CD4-positive, alpha-beta T cell (primary cell): ENCODE results near the gene LYL1. TPM values are rescaled to one million over a fixed set of nuclear protein-coding genes. Genes with fewer than 3 reads are reported as not detected.
A peak's percentile ranks its signal among the peaks of the same experiment; 100 is the strongest.
"Not testable (repeated sequence)": the region's sequence is repeated elsewhere in the genome, so short reads cannot be mapped to it uniquely, and the experiment has no call there.

Experiments
- ATAC-seq: fragments of 200-7000 bp; cut with Tn5 transposase; one replicate; pipeline ENCODE4 v1.10.0; 2022; ENCODE audit warnings: mild to moderate bottlenecking; ENCODE audit not compliant: poor library complexity
- CTCF ChIA-PET: fragments of 350-600 bp; sonication (Branson Sonifier 250); formaldehyde crosslinking; loops from one replicate; lab custom pipeline; 2021; ENCODE audit warnings: antibody characterized with exemption, inconsistent platforms; lab: Charles Lee
- POLR2A ChIA-PET: fragments of 350-600 bp; sonication (Branson Sonifier 250); formaldehyde crosslinking; loops from one replicate; lab custom pipeline; 2021; ENCODE audit warnings: antibody characterized with exemption, inconsistent platforms; lab: Charles Lee
- DNase-seq, 14 experiments: peaks; one replicate each; pipeline ENCODE4 v3.0.0-alpha.2; 2013 to 2020; ENCODE audit warnings: mixed read lengths in 2 of 14
- H3K27ac ChIP-seq, 2 donors: one replicate each; pipeline versions ENCODE4 v1.5.1 to v1.7.0; 2013; ENCODE audit warnings: low read length in 2 of 2, low read depth in 1 of 2, mild to moderate bottlenecking in 1 of 2
- H3K27me3 ChIP-seq, 2 experiments: 1 replicate in 1 of 2; 2 replicates in 1 of 2; pipeline versions ENCODE4 v1.6.1 to v1.7.0; 2013; ENCODE audit warnings: low read length in 2 of 2, control low read depth in 1 of 2, mild to moderate bottlenecking in 1 of 2, moderate library complexity in 1 of 2; ENCODE audit not compliant: insufficient read depth in 2 of 2, control insufficient read depth in 1 of 2
- H3K36me3 ChIP-seq: one replicate; pipeline ENCODE4 v1.6.1; 2013; ENCODE audit warnings: low read length, control low read depth; ENCODE audit not compliant: insufficient read depth
- H3K4me1 ChIP-seq: one replicate; pipeline ENCODE4 v1.6.1; 2013; ENCODE audit warnings: low read length, control low read depth; ENCODE audit not compliant: insufficient read depth
- H3K4me3 ChIP-seq: one replicate; pipeline ENCODE4 v1.5.1; 2013; ENCODE audit warnings: mild to moderate bottlenecking, low read length, moderate library complexity
- H3K9me3 ChIP-seq, 2 experiments: 1 replicate in 1 of 2; 2 replicates in 1 of 2; pipeline versions ENCODE4 v1.6.1 to v1.7.0; 2013; ENCODE audit warnings: low read length in 2 of 2, mild to moderate bottlenecking in 2 of 2, control low read depth in 1 of 2, moderate library complexity in 1 of 2; ENCODE audit not compliant: control insufficient read depth in 1 of 2, insufficient read depth in 1 of 2
- H3K27ac Mint-ChIP-seq: one replicate; pipeline ENCODE4 v1.8.0; 2020; ENCODE audit warnings: mixed read lengths
- H3K27me3 Mint-ChIP-seq: one replicate; pipeline ENCODE4 v1.8.0; 2021; ENCODE audit warnings: mixed read lengths
- H3K36me3 Mint-ChIP-seq: one replicate; pipeline ENCODE4 v1.8.0; 2021; ENCODE audit warnings: low read depth, mixed read lengths
- H3K4me1 Mint-ChIP-seq: one replicate; pipeline ENCODE4 v1.8.0; 2021; ENCODE audit warnings: low read depth, mixed read lengths
- H3K4me3 Mint-ChIP-seq: one replicate; pipeline ENCODE4 v1.8.0; 2020; ENCODE audit warnings: mild to moderate bottlenecking, mixed read lengths
- H3K9me3 Mint-ChIP-seq: one replicate; pipeline ENCODE4 v1.8.0; 2020; ENCODE audit warnings: mixed read lengths
- intact Hi-C, 2 experiments: fragments of 100-400 bp; cut with DNase I in 1 of 2; cut with micrococcal nuclease in 1 of 2; formaldehyde crosslinking; loops; one replicate each; pipeline versions ENCODE4 v1.15.1 to v1.9.0; 2023 to 2025; cut with DNase I, micrococcal nuclease
- total RNA-seq, 174 experiments: library from RNA in 2 of 174; stranded (reverse) in 2 of 174; gene quantifications; one replicate each; pipeline ENCODE4 v1.2.3 and lab custom pipeline; 2021 to 2026
- TF ChIP-seq, protein P1 (sequence below): fragments of 200-600 bp; IDR thresholded peaks from one replicate; pipeline ENCODE4 v1.8.0; 2022; ENCODE audit warnings: antibody characterized with exemption, mild to moderate bottlenecking

LYL1 gene
- total RNA-seq, 2 experiments from 2014 or later: 1.9 to 2.1 TPM

DNA sequence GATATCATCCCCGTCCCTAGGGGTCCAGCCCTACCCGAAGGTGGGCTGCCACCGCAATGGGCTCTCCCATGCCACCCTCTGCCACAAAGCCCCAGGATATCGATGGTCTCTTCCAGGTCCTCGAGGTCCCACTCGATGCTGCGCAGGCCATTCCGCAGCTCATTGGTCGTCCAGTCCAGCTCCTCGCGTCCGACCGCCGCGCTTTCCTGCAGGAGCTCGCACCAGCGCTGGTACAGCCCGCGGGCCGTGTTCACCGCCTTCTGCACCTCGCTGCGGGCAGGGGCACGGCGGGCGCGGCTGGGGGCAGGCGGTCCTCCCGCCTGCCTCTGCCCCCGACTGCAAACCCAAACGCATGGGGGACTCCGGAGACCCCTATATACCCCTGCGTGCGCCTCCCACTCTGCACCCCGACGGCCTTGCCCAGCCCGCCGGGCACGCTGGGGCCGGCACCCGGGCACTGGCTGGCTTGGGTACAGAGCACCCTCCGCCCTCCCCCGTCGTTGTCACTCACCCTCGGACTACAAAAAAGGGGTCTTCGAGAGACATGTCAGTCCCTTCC is 47.0 kb upstream of the LYL1 start:
- intact Hi-C loops: loop anchor here (1.0 to 10.0 kb wide), 8 partner anchors 31 to 695 kb away; partner anchors contain the start of genes NACC1 (in 1 of the 2) and TRMT1 (in 1 of the 2)
- Mint-ChIP-seq H3K4me3 (peak overlapping the region; percentile 99), H3K27me3 (peaks cover 8% of the 10 kb centered on the region), H3K36me3 (peaks cover 43% of the 10 kb centered on the region), H3K4me1 (peaks cover 23% of the 10 kb centered on the region), H3K27ac (peak overlapping the region; percentile 98), H3K9me3 (no peaks in the 10 kb centered on the region)
- DNase-seq: peak in 4 of 14 experiments; percentile 19 to 41 (median 27)
- Histone ChIP-seq H3K36me3 (peaks cover 15% of the 10 kb centered on the region), H3K9me3 (no peaks in the 10 kb centered on the region), H3K27me3 (no peaks in the 10 kb centered on the region), H3K27ac (peak overlapping the region; percentile 74 to 97), H3K4me1 (peaks cover 28% of the 10 kb centered on the region), H3K4me3 (peak overlapping the region; percentile 83)
- peak; percentile 2 for ATAC-seq
- ChIA-PET POLR2A (interaction anchor here (1.0 to 2.8 kb wide), 12 partner anchors 12 to 87 kb away, joined by 3 to 24 read pairs (median 5); partner anchors contain the start of gene NACC1), CTCF (interaction anchor here (0.6 to 2.5 kb wide), 16 partner anchors 12 to 933 kb away, joined by 3 to 15 read pairs (median 4); partner anchors contain the start of gene NACC1)
- TF ChIP-seq, protein P1, sequence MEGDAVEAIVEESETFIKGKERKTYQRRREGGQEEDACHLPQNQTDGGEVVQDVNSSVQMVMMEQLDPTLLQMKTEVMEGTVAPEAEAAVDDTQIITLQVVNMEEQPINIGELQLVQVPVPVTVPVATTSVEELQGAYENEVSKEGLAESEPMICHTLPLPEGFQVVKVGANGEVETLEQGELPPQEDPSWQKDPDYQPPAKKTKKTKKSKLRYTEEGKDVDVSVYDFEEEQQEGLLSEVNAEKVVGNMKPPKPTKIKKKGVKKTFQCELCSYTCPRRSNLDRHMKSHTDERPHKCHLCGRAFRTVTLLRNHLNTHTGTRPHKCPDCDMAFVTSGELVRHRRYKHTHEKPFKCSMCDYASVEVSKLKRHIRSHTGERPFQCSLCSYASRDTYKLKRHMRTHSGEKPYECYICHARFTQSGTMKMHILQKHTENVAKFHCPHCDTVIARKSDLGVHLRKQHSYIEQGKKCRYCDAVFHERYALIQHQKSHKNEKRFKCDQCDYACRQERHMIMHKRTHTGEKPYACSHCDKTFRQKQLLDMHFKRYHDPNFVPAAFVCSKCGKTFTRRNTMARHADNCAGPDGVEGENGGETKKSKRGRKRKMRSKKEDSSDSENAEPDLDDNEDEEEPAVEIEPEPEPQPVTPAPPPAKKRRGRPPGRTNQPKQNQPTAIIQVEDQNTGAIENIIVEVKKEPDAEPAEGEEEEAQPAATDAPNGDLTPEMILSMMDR: no peak

DNA sequence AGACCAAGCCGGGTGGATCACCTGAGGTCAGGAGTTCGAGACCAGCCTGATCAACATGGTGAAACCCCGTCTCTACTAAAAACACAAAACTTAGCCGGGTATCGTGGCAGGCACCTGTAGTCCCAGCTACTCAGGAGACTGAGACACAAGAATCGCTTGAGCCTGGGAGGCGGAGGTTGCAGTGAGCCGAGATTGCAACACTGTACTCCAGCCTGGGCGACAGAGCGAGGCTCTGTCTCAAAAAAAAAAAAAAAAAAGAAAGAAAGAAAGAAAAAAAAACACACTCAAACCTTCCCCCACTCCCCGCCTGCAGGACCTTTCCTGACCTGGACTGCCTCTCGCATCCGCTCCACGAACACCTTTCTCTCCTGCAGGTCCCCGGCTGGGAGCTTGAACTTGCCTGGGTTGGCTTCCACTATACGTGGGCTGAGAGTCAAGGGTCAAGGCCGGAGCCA is 46.5 kb upstream of the LYL1 start:
- POLR2A ChIA-PET: interaction anchor here (0.6 to 2.8 kb wide), 8 partner anchors 13 to 50 kb away, joined by 3 to 24 read pairs (median 14); partner anchors contain the start of gene NACC1
- Histone ChIP-seq H3K4me3 (peak overlapping the region; percentile 83), H3K36me3 (peaks cover 17% of the 10 kb centered on the region), H3K4me1 (peaks cover 28% of the 10 kb centered on the region)
- CTCF ChIA-PET: interaction anchor here (1.1 to 2.5 kb wide), 3 partner anchors 32 to 57 kb away, joined by 3 to 15 read pairs (median 9); partner anchors contain the start of gene NACC1
- Mint-ChIP-seq H3K4me3 (peak overlapping the region; percentile 99), H3K36me3 (peaks cover 38% of the 10 kb centered on the region), H3K27ac (peak overlapping the region; percentile 69), H3K4me1 (peaks cover 23% of the 10 kb centered on the region)
- H3K9me3 ChIP-seq, H3K27me3 Mint-ChIP-seq, H3K27me3 ChIP-seq, ATAC-seq, intact Hi-C loops, H3K27ac ChIP-seq, H3K9me3 Mint-ChIP-seq: not testable (repeated sequence)
- DNase-seq: peak in 2 of 14 experiments; percentile 19 to 27

DNA sequence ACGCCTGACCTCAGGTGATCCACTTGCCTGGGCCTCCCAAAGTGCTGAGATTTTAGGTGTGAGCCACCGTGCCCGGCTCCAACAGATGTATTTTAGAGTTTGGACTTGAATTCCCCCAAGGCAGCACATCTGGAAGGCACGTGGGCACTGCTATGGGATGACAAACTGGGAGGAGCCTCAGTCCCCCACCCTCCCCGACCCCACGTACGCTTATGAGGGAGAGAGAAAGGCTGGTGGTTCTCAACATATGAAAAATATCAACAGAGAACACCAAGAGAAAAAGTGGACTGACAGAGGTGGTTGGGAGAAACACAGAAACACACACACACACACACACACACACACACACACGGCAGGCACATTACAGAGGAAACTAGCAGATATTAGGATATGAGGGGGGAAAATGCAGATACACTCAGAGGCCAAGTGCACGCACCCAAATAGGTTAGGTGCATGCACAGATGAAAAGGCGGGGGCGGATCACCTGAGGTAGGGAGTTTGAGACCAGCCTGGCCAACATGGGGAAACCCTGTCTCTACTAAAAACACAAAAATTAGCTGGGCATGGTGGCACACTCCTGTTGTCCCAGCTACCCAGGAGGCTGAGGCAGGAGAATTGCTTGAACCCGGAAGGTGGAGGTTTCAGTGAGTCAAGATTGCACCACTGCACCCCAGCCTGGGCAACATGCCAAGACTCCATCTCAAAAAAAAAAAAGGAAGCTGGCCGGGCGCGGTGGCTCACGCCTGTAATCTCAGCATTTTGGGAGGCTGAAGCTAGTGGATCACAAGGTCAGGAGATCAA is 44.3 kb upstream of the LYL1 start:
- DNase-seq: peak in 2 of 14 experiments; percentile 57 to 64
- POLR2A ChIA-PET: no interaction called here
- Histone ChIP-seq H3K9me3 (no peaks in the 10 kb centered on the region), H3K27me3 (no peaks in the 10 kb centered on the region), H3K27ac (no peak overlapping the region), H3K4me1 (peaks cover 28% of the 10 kb centered on the region), H3K4me3 (no peak overlapping the region), H3K36me3 (peaks cover 15% of the 10 kb centered on the region)
- Mint-ChIP-seq H3K36me3 (peaks cover 17% of the 10 kb centered on the region), H3K4me1 (peaks cover 19% of the 10 kb centered on the region), H3K4me3 (no peak overlapping the region), H3K27ac (no peak overlapping the region), H3K27me3 (no peaks in the 10 kb centered on the region), H3K9me3 (no peaks in the 10 kb centered on the region)
- no peak for ATAC-seq
- CTCF ChIA-PET: no interaction called here
- intact Hi-C loops: no loop called here
- TF ChIP-seq, protein P1: no peak
